SK-N-SH (cell line): ENCODE data around the gene C2orf92. TPM values are rescaled to one million over a fixed set of nuclear protein-coding genes. Genes with fewer than 3 reads are reported as not detected.

Experiments
- CTCF ChIA-PET: fragments of 300-600, 350-600 bp; formaldehyde crosslinking; extraction: SDS; loops from one replicate; lab custom pipeline; 2021; lab: Yijun Ruan, JAX
- POLR2A ChIA-PET: fragments of 350-600 bp; sonication (Branson Sonifier 250); formaldehyde crosslinking; extraction: SDS; loops from one replicate; lab custom pipeline; 2020; ENCODE audit warnings: antibody characterized with exemption, inconsistent platforms; lab: Yijun Ruan, JAX
- DNase-seq: peaks from one replicate; pipeline ENCODE4 v3.0.0; 2012
- H2AFZ ChIP-seq: fragments of 200-600 bp; sonication (generic); 2 replicates; pipeline ENCODE4 v1.8.1; 2016; ENCODE audit warnings: antibody characterized with exemption, mild to moderate bottlenecking, low read depth
- H3F3A ChIP-seq: fragments of 200-600 bp; sonication (generic); replicated peaks from 2 replicates; pipeline ENCODE3; 2016; ENCODE audit warnings: antibody characterized with exemption, mild to moderate bottlenecking; ENCODE audit not compliant: insufficient read depth
- H3K27ac ChIP-seq, 2 experiments: fragments of 200-500 bp in 1 of 2; fragments of 200-600 bp in 1 of 2; sonication (Bioruptor generic) in 1 of 2; sonication (generic), shearing (Covaris generic) in 1 of 2; 2 replicates each; pipeline versions ENCODE4 v1.5.1 to v1.6.1; 2014 to 2016; ENCODE audit warnings: low read depth in 2 of 2, inconsistent platforms in 1 of 2, low read length in 1 of 2, mild to moderate bottlenecking in 1 of 2, mixed read lengths in 1 of 2
- H3K27me3 ChIP-seq: fragments of 200-600 bp; sonication (generic), shearing (Covaris generic); 2 replicates; pipeline ENCODE4 v1.6.1; 2016; ENCODE audit warnings: mixed run types; ENCODE audit not compliant: insufficient read depth
- H3K36me3 ChIP-seq, 2 experiments: fragments of 200-500 bp in 1 of 2; fragments of 200-600 bp in 1 of 2; sonication (Bioruptor generic) in 1 of 2; sonication (generic) in 1 of 2; replicated peaks in 1 of 2; 2 replicates each; pipeline versions ENCODE3 to v1.5.1; 2014 to 2016; ENCODE audit warnings: low read length in 1 of 2, mild to moderate bottlenecking in 1 of 2; ENCODE audit not compliant: insufficient read depth in 2 of 2, control insufficient read depth in 1 of 2
- H3K4me1 ChIP-seq, 2 experiments: fragments of 200-500 bp in 1 of 2; fragments of 200-600 bp in 1 of 2; sonication (Bioruptor generic) in 1 of 2; sonication (generic), shearing (Covaris generic) in 1 of 2; 2 replicates each; pipeline versions ENCODE4 v1.5.1 to v1.6.1; 2014 to 2016; ENCODE audit warnings: low read depth in 1 of 2, low read length in 1 of 2, mixed run types in 1 of 2; ENCODE audit not compliant: insufficient read depth in 2 of 2, control insufficient read depth in 1 of 2
- H3K4me2 ChIP-seq: fragments of 200-600 bp; sonication (generic), shearing (Covaris generic); 2 replicates; pipeline ENCODE4 v1.6.1; 2017; ENCODE audit warnings: mixed run types
- H3K4me3 ChIP-seq, 2 experiments: fragments of 200-500 bp in 1 of 2; fragments of 200-600 bp in 1 of 2; sonication (Bioruptor generic) in 1 of 2; sonication (generic), shearing (Covaris generic) in 1 of 2; 2 replicates each; pipeline versions ENCODE4 v1.5.1 to v1.8.1; 2014 to 2016; ENCODE audit warnings: low read depth in 2 of 2, inconsistent platforms in 1 of 2, low read length in 1 of 2, mild to moderate bottlenecking in 1 of 2, mixed read lengths in 1 of 2, moderate library complexity in 1 of 2
- H3K79me2 ChIP-seq: fragments of 200-600 bp; sonication (generic); 2 replicates; pipeline ENCODE4 v1.8.1; 2017; ENCODE audit warnings: mild to moderate bottlenecking; ENCODE audit not compliant: insufficient read depth
- H3K9ac ChIP-seq: fragments of 200-600 bp; sonication (generic); 2 replicates; pipeline ENCODE4 v1.6.1; 2017; ENCODE audit warnings: mixed run types
- H3K9me2 ChIP-seq: fragments of 200-600 bp; sonication (generic); 2 replicates; pipeline ENCODE4 v1.6.1; 2017; ENCODE audit warnings: mixed run types
- H3K9me3 ChIP-seq: fragments of 200-600 bp; sonication (generic); 2 replicates; pipeline ENCODE4 v1.6.1; 2017; ENCODE audit warnings: mixed run types, mild to moderate bottlenecking, moderate library complexity
- H4K20me1 ChIP-seq: fragments of 200-600 bp; sonication (generic); 2 replicates; pipeline ENCODE4 v1.6.1; 2017; ENCODE audit warnings: mild to moderate bottlenecking, mixed run types; ENCODE audit not compliant: insufficient read depth
- EP300 ChIP-seq, 2 experiments: IDR thresholded peaks; 2 replicates each; pipeline versions ENCODE4 v1.4.0 to v1.6.1; 2012; ENCODE audit warnings: borderline replicate concordance in 1 of 2, low read depth in 1 of 2, low read length in 1 of 2
- FOSL2 ChIP-seq: IDR thresholded peaks from 2 replicates; pipeline ENCODE4 v1.4.0; 2012; ENCODE audit warnings: low read depth, mild to moderate bottlenecking, moderate library complexity, borderline replicate concordance
- GATA2 ChIP-seq: sonication (generic); formaldehyde crosslinking; IDR thresholded peaks from 2 replicates; pipeline ENCODE4 v1.5.0; 2020; ENCODE audit warnings: mild to moderate bottlenecking, missing genetic modification reagents
- IRF3 ChIP-seq: fragments of 150-350 bp; IDR thresholded peaks from 2 replicates; pipeline ENCODE4 v1.6.1; 2016; ENCODE audit warnings: mild to moderate bottlenecking, low read depth, low read length
- MEF2A ChIP-seq: IDR thresholded peaks from 2 replicates; pipeline ENCODE4 v1.4.0; 2012; ENCODE audit warnings: low read depth, borderline replicate concordance
- POLR2AphosphoS5 ChIP-seq: IDR thresholded peaks from 2 replicates; pipeline ENCODE4 v1.6.1; 2012; ENCODE audit warnings: low read depth, low read length
- RCOR1 ChIP-seq: fragments of 150-350 bp; IDR thresholded peaks from 2 replicates; pipeline ENCODE4 v1.6.1; 2017; ENCODE audit warnings: antibody characterized with exemption, low read length
- SIN3A ChIP-seq: IDR thresholded peaks from 2 replicates; pipeline ENCODE4 v1.6.1; 2012; ENCODE audit warnings: low read depth, mild to moderate bottlenecking, low read length, moderate library complexity, borderline replicate concordance
- SMC3 ChIP-seq: IDR thresholded peaks from 2 replicates; pipeline ENCODE4 v1.6.1; 2012; ENCODE audit warnings: low read depth, low read length, improper control_type of control experiment
- TCF12 ChIP-seq: IDR thresholded peaks from 2 replicates; pipeline ENCODE4 v1.4.0; 2012
- YY1 ChIP-seq: IDR thresholded peaks from 2 replicates; pipeline ENCODE4 v1.4.0; 2012; ENCODE audit warnings: low read depth, mild to moderate bottlenecking
- WGBS: methylation state at CpG from one replicate; pipeline ENCODE4 v1.1.6; 2017; ENCODE audit warnings: low lambda C conversion rate; 5-methylcytosine and 5-hydroxymethylcytosine counted together
- polyA plus RNA-seq, 3 experiments: library from polyadenylated mRNA; depleted of rRNA; stranded (reverse); fragments of >200 nt; gene quantifications; 2 replicates each; pipeline ENCODE4 v1.2.3, GENCODE V29; 2012

C2orf92 gene
- polyA plus RNA-seq, 1 of the 3 experiments (the other 2 are of a cell fraction), result 3.1 TPM

- no peaks in the 10 kb centered on the region for H3K4me1 ChIP-seq
- 70% methylated on average over 12 of the region's 44 CpGs for WGBS
- no peak overlapping the region for H3K4me2 ChIP-seq
- H3K27me3 ChIP-seq, result no peaks in the 10 kb centered on the region
- no peaks in the 10 kb centered on the region for H3F3A ChIP-seq
- H2AFZ ChIP-seq, result no peak overlapping the region
- POLR2A ChIA-PET, result no interaction called here
- H3K27ac ChIP-seq, result no peak overlapping the region
- no peak overlapping the region for H3K9ac ChIP-seq
- no peaks in the 10 kb centered on the region for H3K9me2 ChIP-seq
- no peaks in the 10 kb centered on the region for H4K20me1 ChIP-seq
- no peak overlapping the region for H3K4me3 ChIP-seq
- no peak for DNase-seq
- CTCF ChIA-PET, result no interaction called here
- H3K36me3 ChIP-seq, result no peaks in the 10 kb centered on the region
- H3K79me2 ChIP-seq, result no peaks in the 10 kb centered on the region
- H3K9me3 ChIP-seq, result no peaks in the 10 kb centered on the region
- no peak for TF ChIP-seq GATA2
- TF ChIP-seq MEF2A, result no peak
Observed at GRCh38 chr2:97734061-97735051, 64.8 kb downstream of the C2orf92 start.

- CTCF ChIA-PET, result no interaction called here
- 85% methylated on average over 22 of the region's 29 CpGs for WGBS
- DNase-seq, result no peak
- Histone ChIP-seq H3K9me2 (no peaks in the 10 kb centered on the region), H3K27me3 (no peaks in the 10 kb centered on the region), H4K20me1 (no peaks in the 10 kb centered on the region), H3K36me3 (no peaks in the 10 kb centered on the region), H3K9me3 (no peaks in the 10 kb centered on the region)
- POLR2A ChIA-PET, result no interaction called here
- no peak for TF ChIP-seq RCOR1
- TF ChIP-seq IRF3, result no peak
- no peak for TF ChIP-seq POLR2AphosphoS5
- TF ChIP-seq EP300 (IDR thresholded peaks at IDR 0.05; ENCODE audit: borderline replicate concordance in 1 of 2, low read depth in 1 of 2, low read length in 1 of 2), result no peak
- TF ChIP-seq SMC3, result no peak
- no peak for TF ChIP-seq SIN3A
- no peak for TF ChIP-seq YY1
- TF ChIP-seq, all 33 proteins: peak for 0
- Histone ChIP-seq H3F3A (no peaks in the 10 kb centered on the region), H3K27ac (no peak overlapping the region), H3K9ac (no peak overlapping the region), H3K79me2 (no peaks in the 10 kb centered on the region), H3K4me2 (no peak overlapping the region), H2AFZ (no peak overlapping the region), H3K4me1 (no peaks in the 10 kb centered on the region), H3K4me3 (no peak overlapping the region)
Observed at GRCh38 chr2:97735161-97735561, 65.6 kb downstream of the C2orf92 start.

- POLR2A ChIA-PET, result no interaction called here
Observed at GRCh38 chr2:97736185-97736584, 66.7 kb downstream of the C2orf92 start.

More at GRCh38 chr2:97736185-97736584, 66.7 kb downstream of the C2orf92 start:
- no peak overlapping the region for H3K4me2 ChIP-seq
- no peaks in the 10 kb centered on the region for H3F3A ChIP-seq
- H2AFZ ChIP-seq, result no peak overlapping the region
- no peaks in the 10 kb centered on the region for H3K9me3 ChIP-seq
- no peak overlapping the region for H3K4me3 ChIP-seq
- H3K9me2 ChIP-seq, result no peaks in the 10 kb centered on the region
- 44% methylated on average over 4 of the region's 4 CpGs for WGBS
- CTCF ChIA-PET, result no interaction called here
- no peaks in the 10 kb centered on the region for H4K20me1 ChIP-seq
- H3K27ac ChIP-seq, result no peak overlapping the region
- H3K79me2 ChIP-seq, result no peaks in the 10 kb centered on the region
- no peak for DNase-seq
- H3K27me3 ChIP-seq, result no peaks in the 10 kb centered on the region
- H3K4me1 ChIP-seq, result no peaks in the 10 kb centered on the region; a peak in 1 of 4 replicates
- H3K9ac ChIP-seq, result no peak overlapping the region
- no peaks in the 10 kb centered on the region for H3K36me3 ChIP-seq
- TF ChIP-seq POLR2AphosphoS5, result no peak
- TF ChIP-seq FOSL2, result no peak
- TF ChIP-seq MEF2A, result no peak
- no peak for TF ChIP-seq TCF12
- no peak for TF ChIP-seq YY1
- TF ChIP-seq SMC3, result no peak
- TF ChIP-seq, all 33 proteins: peak for 0
